B cell (primary cell): ENCODE measurements around the gene GDPD3. TPM values are rescaled to one million over a fixed set of nuclear protein-coding genes. Genes with fewer than 3 reads are reported as not detected.

Experiments
- ATAC-seq: fragments of 200-7000 bp; cut with Tn5 transposase; one replicate; pipeline ENCODE4 v1.10.0; 2021; ENCODE audit warnings: low read depth, mild to moderate bottlenecking, moderate number of reproducible peaks, moderate library complexity
- CTCF ChIA-PET: fragments of 350-600 bp; sonication (Branson Sonifier 250); formaldehyde crosslinking; loops from one replicate; lab custom pipeline; 2021; ENCODE audit warnings: antibody characterized with exemption, inconsistent platforms; lab: Charles Lee
- POLR2A ChIA-PET: fragments of 350-600 bp; sonication (Branson Sonifier 250); formaldehyde crosslinking; loops from one replicate; lab custom pipeline; 2021; ENCODE audit warnings: antibody characterized with exemption; lab: Charles Lee
- DNase-seq: peaks from one replicate; pipeline ENCODE4 v3.0.0; 2013
- H2AFZ ChIP-seq: 2 replicates; pipeline ENCODE4 v1.6.1; 2012; ENCODE audit warnings: mild to moderate bottlenecking, low read depth, low read length; ENCODE audit not compliant: insufficient read depth, poor library complexity, severe bottlenecking
- H3K27ac ChIP-seq, 2 donors: 1 replicate in 1 of 2; 2 replicates in 1 of 2; pipeline ENCODE4 v1.5.1; 2012 to 2013; ENCODE audit warnings: low read length in 2 of 2, mild to moderate bottlenecking in 2 of 2, moderate library complexity in 1 of 2
- H3K27me3 ChIP-seq, 4 experiments: fragments of 200-600 bp in 1 of 4; sonication (generic) in 1 of 4; replicated peaks in 1 of 4; 1 replicate in 2 of 4; 2 replicates in 2 of 4; pipeline versions ENCODE4 v1.6.1 to v1.7.0; 2013 to 2016; ENCODE audit warnings: low read length in 3 of 4, mild to moderate bottlenecking in 2 of 4, mixed read lengths in 1 of 4, moderate library complexity in 1 of 4; ENCODE audit not compliant: insufficient read depth in 4 of 4, control insufficient read depth in 3 of 4; ENCODE audit errors: control extremely low read depth in 1 of 4
- H3K36me3 ChIP-seq, 2 experiments: replicated peaks in 1 of 2; 1 replicate in 1 of 2; 2 replicates in 1 of 2; pipeline versions ENCODE4 v1.6.1 to v1.7.1; 2013; ENCODE audit warnings: low read length in 1 of 2; ENCODE audit not compliant: insufficient read depth in 2 of 2, control insufficient read depth in 1 of 2; ENCODE audit errors: control extremely low read depth in 1 of 2, extremely low read depth in 1 of 2
- H3K4me1 ChIP-seq, 2 donors: fragments of 200-600 bp in 1 of 2; sonication (generic) in 1 of 2; 1 replicate in 1 of 2; 2 replicates in 1 of 2; pipeline versions ENCODE4 v1.5.1 to v1.6.1; 2013 to 2017; ENCODE audit warnings: low read length in 2 of 2; ENCODE audit not compliant: control insufficient read depth in 2 of 2, insufficient read depth in 2 of 2
- H3K4me2 ChIP-seq: replicated peaks from 2 replicates; pipeline ENCODE3; 2012; ENCODE audit warnings: mild to moderate bottlenecking, low read depth, low read length; ENCODE audit not compliant: poor library complexity, severe bottlenecking
- H3K4me3 ChIP-seq, 5 experiments: fragments of 200-600 bp in 1 of 5; sonication (generic) in 1 of 5; 1 replicate in 3 of 5; 2 replicates in 2 of 5; pipeline versions ENCODE4 v1.5.1 to v1.7.0; 2011 to 2016; ENCODE audit warnings: low read length in 4 of 5, mild to moderate bottlenecking in 4 of 5, low read depth in 2 of 5, control low read depth in 1 of 5, moderate library complexity in 1 of 5; ENCODE audit not compliant: insufficient read depth in 1 of 5; ENCODE audit errors: control extremely low read depth in 1 of 5, extremely low read depth in 1 of 5
- H3K79me2 ChIP-seq: fragments of 200-600 bp; sonication (generic); one replicate; pipeline ENCODE4 v1.6.0; 2016; ENCODE audit warnings: low read length; ENCODE audit not compliant: control insufficient read depth, insufficient read depth
- H3K9ac ChIP-seq: fragments of 200-600 bp; sonication (generic); 2 replicates; pipeline ENCODE4 v1.6.1; 2017; ENCODE audit warnings: mild to moderate bottlenecking, low read length, moderate library complexity
- H3K9me3 ChIP-seq, 3 donors: one replicate each; pipeline versions ENCODE4 v1.6.1 to v1.7.1; 2013; ENCODE audit warnings: low read length in 2 of 3; ENCODE audit not compliant: control insufficient read depth in 2 of 3, insufficient read depth in 1 of 3; ENCODE audit errors: control extremely low read depth in 1 of 3
- H4K20me1 ChIP-seq: 2 replicates; pipeline ENCODE4 v1.6.0; 2012; ENCODE audit warnings: mild to moderate bottlenecking, low read length; ENCODE audit not compliant: insufficient read depth, control insufficient read depth, poor library complexity, severe bottlenecking
- H3K27ac Mint-ChIP-seq: one replicate; pipeline ENCODE4 v1.8.0; 2021; ENCODE audit warnings: mixed read lengths
- H3K27me3 Mint-ChIP-seq: one replicate; pipeline ENCODE4 v1.8.0; 2021; ENCODE audit warnings: mixed read lengths
- H3K4me1 Mint-ChIP-seq: one replicate; pipeline ENCODE4 v1.8.0; 2021; ENCODE audit warnings: mixed read lengths
- H3K4me3 Mint-ChIP-seq: one replicate; pipeline ENCODE4 v1.8.0; 2021; ENCODE audit warnings: mixed read lengths
- H3K9me3 Mint-ChIP-seq: one replicate; pipeline ENCODE4 v1.8.0; 2022; ENCODE audit warnings: mixed read lengths; ENCODE audit not compliant: insufficient read depth
- EZH2 ChIP-seq: IDR thresholded peaks from 2 replicates; pipeline ENCODE4 v1.6.1; 2012; ENCODE audit warnings: borderline replicate concordance, low read depth, mild to moderate bottlenecking, moderate library complexity, low read length; ENCODE audit not compliant: insufficient read depth, poor library complexity, severe bottlenecking
- WGBS: methylation state at CpG from one replicate; pipeline ENCODE4 v1.1.5; 2013; ENCODE audit warnings: missing lambda C conversion rate; ENCODE audit not compliant: insufficient coverage; 5-methylcytosine and 5-hydroxymethylcytosine counted together
- intact Hi-C: fragments of 100-400 bp; cut with micrococcal nuclease; formaldehyde crosslinking; loops from one replicate; pipeline ENCODE4 v1.10.0; 2022
- polyA plus RNA-seq: library from polyadenylated mRNA; depleted of rRNA; stranded (reverse); fragments of >200 nt; gene quantifications from 2 replicates; pipeline ENCODE4 v1.2.3, GENCODE V29; 2012
- total RNA-seq, 2 donors: library from RNA; stranded (reverse); fragments of 120-200 nt in 1 of 2; gene quantifications; 1 replicate in 1 of 2; 2 replicates in 1 of 2; pipeline versions ENCODE4 v1.2.3 to v1.2.4, GENCODE V29; 2013 to 2022
- TF ChIP-seq, protein P1 (sequence below): fragments of 200-600 bp; IDR thresholded peaks from one replicate; pipeline ENCODE4 v1.8.0; 2022; ENCODE audit warnings: antibody characterized with exemption, mild to moderate bottlenecking

The GDPD3 gene
- total and polyA plus RNA-seq, 2 donors (not counting 1 experiment from before 2014, with no cell fraction given) = 10.6 to 17.3 TPM

DNA sequence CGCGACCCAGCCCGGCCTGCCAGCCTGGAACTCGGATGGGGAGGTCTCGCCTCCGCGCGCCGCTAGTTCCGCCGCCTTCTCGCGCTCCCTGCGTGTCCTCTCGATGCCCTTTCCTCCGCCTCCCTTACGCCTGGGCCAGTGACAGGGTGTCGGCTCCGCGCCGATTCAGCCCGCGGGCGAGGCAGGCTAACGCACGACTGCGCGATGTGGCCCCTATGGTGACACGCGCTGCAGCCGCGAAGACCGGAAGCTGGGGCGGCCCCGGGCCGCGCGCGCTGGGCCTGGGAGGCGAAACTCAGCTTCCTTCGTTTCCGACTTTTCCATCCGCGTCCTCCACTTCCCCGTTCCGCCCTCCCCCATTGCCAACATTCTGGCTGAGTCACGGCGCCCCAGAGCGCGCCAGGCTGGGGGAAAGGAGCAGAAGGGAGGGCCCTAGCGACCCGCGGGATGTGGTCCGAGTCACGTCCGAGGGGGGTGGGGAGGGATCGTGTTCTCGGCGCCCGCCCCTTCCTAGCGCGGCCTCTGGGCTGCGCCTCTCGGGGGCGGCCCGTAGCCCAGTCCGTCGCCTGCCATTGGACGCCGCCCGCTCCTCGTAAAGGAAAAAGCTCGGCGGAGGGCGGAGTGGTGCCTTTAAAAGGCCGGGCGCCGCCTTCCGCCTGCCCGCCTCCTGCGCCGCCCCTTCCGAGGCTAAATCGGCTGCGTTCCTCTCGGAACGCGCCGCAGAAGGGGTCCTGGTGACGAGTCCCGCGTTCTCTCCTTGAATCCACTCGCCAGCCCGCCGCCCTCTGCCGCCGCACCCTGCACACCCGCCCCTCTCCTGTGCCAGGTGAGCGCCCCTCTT lies 48.0 kb downstream of the GDPD3 start, which contains the start of gene ALDOA:
ALDOA (plus strand) TSS at position 659 of the 841 bp plus-strand sequence. CDS start 1,138 bp downstream, outside the sequence.
- Histone ChIP-seq H3K9ac (peak within 1 kb of the TSS; percentile 73), H3K27me3 (no peaks in the 10 kb centered on the region), H3K27ac (peak within 1 kb of the TSS; percentile 82 to 88), H3K36me3 (peaks cover 10 to 33% of the 10 kb centered on the region in 2 experiments), H2AFZ (peak within 1 kb of the TSS; percentile 96), H3K4me3 (peak within 1 kb of the TSS; percentile 73 to 96 (median 87)), H3K79me2 (peaks cover 57% of the 10 kb centered on the region), H3K9me3 (no peaks in the 10 kb centered on the region), H3K4me2 (peak within 1 kb of the TSS; percentile 95), H4K20me1 (peaks cover 42% of the 10 kb centered on the region), H3K4me1 (peaks cover 16 to 42% of the 10 kb centered on the region in 2 donors)
- WGBS = under 1% methylated on average over 96 of the region's 99 CpGs
- no peak for TF ChIP-seq EZH2
- TF ChIP-seq, protein P1, sequence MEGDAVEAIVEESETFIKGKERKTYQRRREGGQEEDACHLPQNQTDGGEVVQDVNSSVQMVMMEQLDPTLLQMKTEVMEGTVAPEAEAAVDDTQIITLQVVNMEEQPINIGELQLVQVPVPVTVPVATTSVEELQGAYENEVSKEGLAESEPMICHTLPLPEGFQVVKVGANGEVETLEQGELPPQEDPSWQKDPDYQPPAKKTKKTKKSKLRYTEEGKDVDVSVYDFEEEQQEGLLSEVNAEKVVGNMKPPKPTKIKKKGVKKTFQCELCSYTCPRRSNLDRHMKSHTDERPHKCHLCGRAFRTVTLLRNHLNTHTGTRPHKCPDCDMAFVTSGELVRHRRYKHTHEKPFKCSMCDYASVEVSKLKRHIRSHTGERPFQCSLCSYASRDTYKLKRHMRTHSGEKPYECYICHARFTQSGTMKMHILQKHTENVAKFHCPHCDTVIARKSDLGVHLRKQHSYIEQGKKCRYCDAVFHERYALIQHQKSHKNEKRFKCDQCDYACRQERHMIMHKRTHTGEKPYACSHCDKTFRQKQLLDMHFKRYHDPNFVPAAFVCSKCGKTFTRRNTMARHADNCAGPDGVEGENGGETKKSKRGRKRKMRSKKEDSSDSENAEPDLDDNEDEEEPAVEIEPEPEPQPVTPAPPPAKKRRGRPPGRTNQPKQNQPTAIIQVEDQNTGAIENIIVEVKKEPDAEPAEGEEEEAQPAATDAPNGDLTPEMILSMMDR = no peak
- Mint-ChIP-seq H3K9me3 (no peaks in the 10 kb centered on the region), H3K27ac (peak within 1 kb of the TSS; percentile 99), H3K27me3 (no peaks in the 10 kb centered on the region), H3K4me3 (peak within 1 kb of the TSS; percentile 100), H3K4me1 (peaks cover 31% of the 10 kb centered on the region)
- intact Hi-C loops = loop anchor here (1.0 to 10.0 kb wide), 10 partner anchors 10 to 629 kb away; partner anchors contain the start of genes FBRS, HIRIP3, MAPK3 and MYL11
- ATAC-seq (peak; percentile 83), DNase-seq (peak; percentile 97)
- ChIA-PET POLR2A (interaction anchor here (0.5 to 3.0 kb wide), 18 partner anchors 10 to 1141 kb away, joined by 3 to 61 read pairs (median 4); partner anchors contain the start of genes CORO1A, DCTPP1, TBC1D10B and TBX6), CTCF (interaction anchor here (0.5 to 2.0 kb wide), 15 partner anchors 11 to 564 kb away, joined by 3 to 28 read pairs (median 3); partner anchors contain the start of genes GDPD3, TBX6 and YPEL3)
